ENCODE results near the gene CACNA2D3. TPM values are rescaled to one million over a fixed set of nuclear protein-coding genes. Genes with fewer than 3 reads are reported as not detected.

CACNA2D3 gene
- total RNA-seq, 2 donors from 2014 or later = 0.42 to 0.98 TPM

GRCh38 chr3:54279005-54279583 is 156.7 kb downstream of the CACNA2D3 start:
- TF ChIP-seq CTCF (IDR thresholded peaks at IDR 0.05) = no peak
- H3K27ac ChIP-seq = no peak overlapping the region
- H3K36me3 ChIP-seq = no peaks in the 10 kb centered on the region
- H3K4me3 ChIP-seq = no peak overlapping the region
- intact Hi-C loops (cut with DNase I) = no loop called here
- no peaks in the 10 kb centered on the region for H3K4me1 ChIP-seq
- no peaks in the 10 kb centered on the region for H3K27me3 ChIP-seq
- no peak for DNase-seq
- H3K9me3 ChIP-seq = no peaks in the 10 kb centered on the region
- no peak overlapping the region for H3K9ac ChIP-seq (ENCODE audit: low read depth in 2 of 2, low read length in 2 of 2)

- Histone ChIP-seq H3K36me3 (no peaks in the 10 kb centered on the region), H3K27ac (no peak overlapping the region), H3K4me1 (no peaks in the 10 kb centered on the region), H3K9ac (ENCODE audit: low read depth in 2 of 2, low read length in 2 of 2) (no peak overlapping the region), H3K27me3 (no peaks in the 10 kb centered on the region), H3K4me3 (no peak overlapping the region), H3K9me3 (no peaks in the 10 kb centered on the region)
- DNase-seq = no peak
- intact Hi-C loops (cut with DNase I) = no loop called here
- no peak for TF ChIP-seq CTCF (IDR thresholded peaks at IDR 0.05)
Observed at GRCh38 chr3:54283470-54283869, 161.1 kb downstream of the CACNA2D3 start.

- no peak for TF ChIP-seq CTCF (IDR thresholded peaks at IDR 0.05)
- no peaks in the 10 kb centered on the region for H3K27me3 ChIP-seq
- DNase-seq = no peak
- no peak overlapping the region for H3K4me3 ChIP-seq
- H3K9ac ChIP-seq (ENCODE audit: low read depth in 2 of 2, low read length in 2 of 2) = no peak overlapping the region
- no peaks in the 10 kb centered on the region for H3K9me3 ChIP-seq
- H3K36me3 ChIP-seq = no peaks in the 10 kb centered on the region
- no peaks in the 10 kb centered on the region for H3K4me1 ChIP-seq
- intact Hi-C loops (cut with DNase I) = no loop called here
- no peak overlapping the region for H3K27ac ChIP-seq
Observed at GRCh38 chr3:54294214-54294613, 171.9 kb downstream of the CACNA2D3 start.

GRCh38 chr3:54296531-54296930 is 174.2 kb downstream of the CACNA2D3 start:
- DNase-seq = no peak
- Histone ChIP-seq H3K27me3 (no peaks in the 10 kb centered on the region), H3K36me3 (no peaks in the 10 kb centered on the region), H3K9me3 (no peaks in the 10 kb centered on the region), H3K4me3 (no peak overlapping the region), H3K4me1 (no peaks in the 10 kb centered on the region), H3K9ac (ENCODE audit: low read depth in 2 of 2, low read length in 2 of 2) (no peak overlapping the region), H3K27ac (no peak overlapping the region)
- intact Hi-C loops (cut with DNase I) = no loop called here
- no peak for TF ChIP-seq CTCF (IDR thresholded peaks at IDR 0.05)

GRCh38 chr3:54299169-54299935 is 177.0 kb downstream of the CACNA2D3 start:
- DNase-seq = no peak
- no peaks in the 10 kb centered on the region for H3K36me3 ChIP-seq
- H3K4me3 ChIP-seq = no peak overlapping the region
- no peaks in the 10 kb centered on the region for H3K4me1 ChIP-seq
- intact Hi-C loops (cut with DNase I) = no loop called here
- H3K9ac ChIP-seq (ENCODE audit: low read depth in 2 of 2, low read length in 2 of 2) = no peak overlapping the region
- H3K27me3 ChIP-seq = no peaks in the 10 kb centered on the region
- no peak for TF ChIP-seq CTCF (IDR thresholded peaks at IDR 0.05)
- H3K9me3 ChIP-seq = no peaks in the 10 kb centered on the region
- no peak overlapping the region for H3K27ac ChIP-seq

Measured in colonic mucosa (tissue), 4 donors.